Activated CD8-positive, alpha-beta T cell treated with anti-CD3 and anti-CD28 coated beads, Interleukin-2, amount 10 ng/mL, durations not matched to agents 7 days and 5 days (primary cell): ENCODE measurements around the gene A3GALT2. TPM values are rescaled to one million over a fixed set of nuclear protein-coding genes. Genes with fewer than 3 reads are reported as not detected.

Experiments used
- ATAC-seq: fragments of 150-1000 bp; cut with Tn5 transposase; one replicate; pipeline ENCODE4 v1.10.0; 2021; ENCODE audit warnings: moderate library complexity
- CTCF ChIA-PET: fragments of 350-600 bp; sonication (Branson Sonifier 250); formaldehyde crosslinking; loops from one replicate; lab custom pipeline; 2021; ENCODE audit warnings: antibody characterized with exemption; lab: Charles Lee
- POLR2A ChIA-PET: fragments of 350-600 bp; sonication (Branson Sonifier 250); formaldehyde crosslinking; loops from one replicate; lab custom pipeline; 2021; ENCODE audit warnings: antibody characterized with exemption; lab: Charles Lee
- DNase-seq: peaks from one replicate; pipeline ENCODE4 v3.0.0-alpha.2; 2020
- H3K27ac Mint-ChIP-seq: one replicate; pipeline ENCODE4 v1.8.0; 2021; ENCODE audit warnings: mild to moderate bottlenecking, mixed read lengths
- H3K27me3 Mint-ChIP-seq: one replicate; pipeline ENCODE4 v1.8.0; 2021; ENCODE audit warnings: low read depth, mixed read lengths
- H3K36me3 Mint-ChIP-seq: one replicate; pipeline ENCODE4 v1.8.0; 2021; ENCODE audit warnings: low read depth, mixed read lengths
- H3K4me1 Mint-ChIP-seq: one replicate; pipeline ENCODE4 v1.8.0; 2021; ENCODE audit warnings: low read depth, mixed read lengths
- H3K4me3 Mint-ChIP-seq: one replicate; pipeline ENCODE4 v1.8.0; 2021; ENCODE audit warnings: mild to moderate bottlenecking, mixed read lengths
- H3K9me3 Mint-ChIP-seq: one replicate; pipeline ENCODE4 v1.8.0; 2022; ENCODE audit warnings: mixed read lengths; ENCODE audit not compliant: insufficient read depth
- total RNA-seq, 2 experiments: library from RNA; stranded (reverse); gene quantifications; one replicate each; pipeline ENCODE4 v1.2.3, GENCODE V29; 2021

Gene A3GALT2
- total RNA-seq, 2 experiments from 2014 or later: not detected

GRCh38 chr1:33267468-33268205, 53.3 kb downstream of the A3GALT2 start:
- DNase-seq (no peak), ATAC-seq (no peak)
- H3K4me1 Mint-ChIP-seq: peaks cover 8% of the 10 kb centered on the region
- CTCF ChIA-PET: no interaction called here
- H3K27ac Mint-ChIP-seq: no peak overlapping the region
- H3K27me3 Mint-ChIP-seq: no peaks in the 10 kb centered on the region
- no peak overlapping the region for H3K4me3 Mint-ChIP-seq
- no peaks in the 10 kb centered on the region for H3K9me3 Mint-ChIP-seq
- POLR2A ChIA-PET: no interaction called here
- H3K36me3 Mint-ChIP-seq: no peaks in the 10 kb centered on the region

- peaks cover 2% of the 10 kb centered on the region for H3K4me1 Mint-ChIP-seq
- H3K27ac Mint-ChIP-seq: no peak overlapping the region
- H3K4me3 Mint-ChIP-seq: no peak overlapping the region
- DNase-seq: no peak
- no peaks in the 10 kb centered on the region for H3K9me3 Mint-ChIP-seq
- no peaks in the 10 kb centered on the region for H3K27me3 Mint-ChIP-seq
- ChIA-PET POLR2A (no interaction called here), CTCF (no interaction called here)
- H3K36me3 Mint-ChIP-seq: no peaks in the 10 kb centered on the region
- no peak for ATAC-seq
Observed at GRCh38 chr1:33266766-33267165, 54.1 kb downstream of the A3GALT2 start.

- POLR2A ChIA-PET: no interaction called here
- Mint-ChIP-seq H3K27me3 (no peaks in the 10 kb centered on the region), H3K36me3 (peaks cover 2% of the 10 kb centered on the region), H3K27ac (no peak overlapping the region), H3K4me1 (peaks cover 2% of the 10 kb centered on the region), H3K4me3 (no peak overlapping the region), H3K9me3 (no peaks in the 10 kb centered on the region)
- ATAC-seq (no peak), DNase-seq (no peak)
- CTCF ChIA-PET: no interaction called here
Observed at GRCh38 chr1:33265780-33266605, 54.9 kb downstream of the A3GALT2 start.

- Mint-ChIP-seq H3K27ac (no peak overlapping the region), H3K27me3 (no peaks in the 10 kb centered on the region), H3K36me3 (peaks cover 2% of the 10 kb centered on the region), H3K4me3 (no peak overlapping the region), H3K9me3 (no peaks in the 10 kb centered on the region), H3K4me1 (peaks cover 8% of the 10 kb centered on the region)
- POLR2A ChIA-PET: no interaction called here
- no peak for ATAC-seq
- DNase-seq: no peak
- CTCF ChIA-PET: interaction anchor here (0.7 kb wide), 1 partner anchor 137 kb away, joined by 3 read pairs; no protein-coding TSS in a partner anchor
Observed at GRCh38 chr1:33263890-33264504, 56.9 kb downstream of the A3GALT2 start.

GRCh38 chr1:33261344-33261743, 59.6 kb downstream of the A3GALT2 start:
- Mint-ChIP-seq H3K9me3 (no peaks in the 10 kb centered on the region), H3K36me3 (peaks cover 6% of the 10 kb centered on the region), H3K4me3 (no peak overlapping the region), H3K27ac (no peak overlapping the region), H3K27me3 (no peaks in the 10 kb centered on the region), H3K4me1 (peaks cover 23% of the 10 kb centered on the region)
- ChIA-PET CTCF (interaction anchor here (0.8 to 1.5 kb wide), 2 partner anchors 34 to 124 kb away, joined by 3 to 4 read pairs; no protein-coding TSS in a partner anchor), POLR2A (no interaction called here)
- no peak for DNase-seq
- no peak for ATAC-seq

GRCh38 chr1:33260439-33260838, 60.5 kb downstream of the A3GALT2 start:
- Mint-ChIP-seq H3K4me3 (no peak overlapping the region), H3K27ac (no peak overlapping the region), H3K9me3 (no peaks in the 10 kb centered on the region), H3K27me3 (no peaks in the 10 kb centered on the region), H3K36me3 (peaks cover 6% of the 10 kb centered on the region), H3K4me1 (peaks cover 23% of the 10 kb centered on the region)
- ChIA-PET POLR2A (no interaction called here), CTCF (interaction anchor here (0.8 to 1.5 kb wide), 2 partner anchors 35 to 123 kb away, joined by 3 to 4 read pairs; no protein-coding TSS in a partner anchor)
- ATAC-seq (no peak), DNase-seq (no peak)

- Mint-ChIP-seq H3K36me3 (peaks cover 6% of the 10 kb centered on the region), H3K9me3 (no peaks in the 10 kb centered on the region), H3K4me3 (no peak overlapping the region), H3K27me3 (no peaks in the 10 kb centered on the region), H3K27ac (no peak overlapping the region), H3K4me1 (peaks cover 23% of the 10 kb centered on the region)
- ChIA-PET POLR2A (no interaction called here), CTCF (interaction anchor here (1.5 kb wide), 1 partner anchor 122 kb away, joined by 3 read pairs; no protein-coding TSS in a partner anchor)
- no peak for DNase-seq
- ATAC-seq: no peak
Observed at GRCh38 chr1:33259879-33260278, 61.0 kb downstream of the A3GALT2 start.

GRCh38 chr1:33258788-33259274, 62.1 kb downstream of the A3GALT2 start:
- Mint-ChIP-seq H3K36me3 (peaks cover 6% of the 10 kb centered on the region), H3K4me3 (peak overlapping the region; percentile 36), H3K27ac (no peak overlapping the region), H3K9me3 (no peaks in the 10 kb centered on the region), H3K27me3 (no peaks in the 10 kb centered on the region), H3K4me1 (peaks cover 23% of the 10 kb centered on the region)
- ChIA-PET POLR2A (no interaction called here), CTCF (no interaction called here)
- DNase-seq (no peak), ATAC-seq (no peak)

GRCh38 chr1:33257772-33258712, 62.9 kb downstream of the A3GALT2 start:
- peaks cover 6% of the 10 kb centered on the region for H3K36me3 Mint-ChIP-seq
- peaks cover 23% of the 10 kb centered on the region for H3K4me1 Mint-ChIP-seq
- no peak for DNase-seq
- peaks cover under 1% of the 10 kb centered on the region for H3K27me3 Mint-ChIP-seq
- ChIA-PET CTCF (interaction anchor here (1.2 kb wide), 1 partner anchor 37 kb away, joined by 5 read pairs; no protein-coding TSS in a partner anchor), POLR2A (interaction anchor here (0.7 to 1.2 kb wide), 3 partner anchors 40 to 131 kb away, joined by 3 to 4 read pairs (median 4); no protein-coding TSS in a partner anchor)
- H3K4me3 Mint-ChIP-seq: peak overlapping the region; percentile 96
- no peak for ATAC-seq
- H3K27ac Mint-ChIP-seq: peak overlapping the region; percentile 97
- no peaks in the 10 kb centered on the region for H3K9me3 Mint-ChIP-seq

GRCh38 chr1:33257207-33257771, 63.6 kb downstream of the A3GALT2 start:
- H3K4me3 Mint-ChIP-seq: peak overlapping the region; percentile 96

More at GRCh38 chr1:33257207-33257771, 63.6 kb downstream of the A3GALT2 start:
- Mint-ChIP-seq H3K27ac (peak overlapping the region; percentile 97), H3K9me3 (no peaks in the 10 kb centered on the region), H3K27me3 (peaks cover 3% of the 10 kb centered on the region), H3K4me1 (peaks cover 23% of the 10 kb centered on the region), H3K36me3 (peaks cover 6% of the 10 kb centered on the region)
- DNase-seq (no peak), ATAC-seq (no peak)
- POLR2A ChIA-PET: interaction anchor here (0.7 to 1.2 kb wide), 3 partner anchors 40 to 130 kb away, joined by 3 to 4 read pairs (median 4); no protein-coding TSS in a partner anchor
- CTCF ChIA-PET: interaction anchor here (1.2 kb wide), 1 partner anchor 38 kb away, joined by 5 read pairs; no protein-coding TSS in a partner anchor
